Left ventricle myocardium superior (tissue), 1 donor: ENCODE measurements around the gene RRAS. TPM values are rescaled to one million over a fixed set of nuclear protein-coding genes. Genes with fewer than 3 reads are reported as not detected.
A peak's percentile ranks its signal among the peaks of the same experiment; 100 is the strongest.
"Not testable (repeated sequence)": the region's sequence is repeated elsewhere in the genome, so short reads cannot be mapped to it uniquely, and the experiment has no call there.

Source experiments
- ATAC-seq: fragments of 200-7000 bp; cut with Tn5 transposase; one replicate; pipeline ENCODE4 v1.9.1; 2020; ENCODE audit warnings: mild to moderate bottlenecking, moderate library complexity
- DNase-seq: peaks from one replicate; pipeline ENCODE4 v3.0.0-alpha.2; 2020
- intact Hi-C: fragments of 100-400 bp; cut with micrococcal nuclease; formaldehyde crosslinking; loops from one replicate; pipeline ENCODE4 v1.11.0; 2022
- total RNA-seq: library from RNA; stranded (reverse); fragmentation: NEBNext Ultra II Directional; extraction: Animal tissue kit (Norgen Biotek cat#: 25700); gene quantifications from one replicate; pipeline ENCODE4 v1.2.1, GENCODE V29; 2021
- donor health status: DM: no; HTN: yes; CAD: no; lungs with severe emphysema.

RRAS gene
- total RNA-seq, 1 donor from 2014 or later: 100 TPM

DNA sequence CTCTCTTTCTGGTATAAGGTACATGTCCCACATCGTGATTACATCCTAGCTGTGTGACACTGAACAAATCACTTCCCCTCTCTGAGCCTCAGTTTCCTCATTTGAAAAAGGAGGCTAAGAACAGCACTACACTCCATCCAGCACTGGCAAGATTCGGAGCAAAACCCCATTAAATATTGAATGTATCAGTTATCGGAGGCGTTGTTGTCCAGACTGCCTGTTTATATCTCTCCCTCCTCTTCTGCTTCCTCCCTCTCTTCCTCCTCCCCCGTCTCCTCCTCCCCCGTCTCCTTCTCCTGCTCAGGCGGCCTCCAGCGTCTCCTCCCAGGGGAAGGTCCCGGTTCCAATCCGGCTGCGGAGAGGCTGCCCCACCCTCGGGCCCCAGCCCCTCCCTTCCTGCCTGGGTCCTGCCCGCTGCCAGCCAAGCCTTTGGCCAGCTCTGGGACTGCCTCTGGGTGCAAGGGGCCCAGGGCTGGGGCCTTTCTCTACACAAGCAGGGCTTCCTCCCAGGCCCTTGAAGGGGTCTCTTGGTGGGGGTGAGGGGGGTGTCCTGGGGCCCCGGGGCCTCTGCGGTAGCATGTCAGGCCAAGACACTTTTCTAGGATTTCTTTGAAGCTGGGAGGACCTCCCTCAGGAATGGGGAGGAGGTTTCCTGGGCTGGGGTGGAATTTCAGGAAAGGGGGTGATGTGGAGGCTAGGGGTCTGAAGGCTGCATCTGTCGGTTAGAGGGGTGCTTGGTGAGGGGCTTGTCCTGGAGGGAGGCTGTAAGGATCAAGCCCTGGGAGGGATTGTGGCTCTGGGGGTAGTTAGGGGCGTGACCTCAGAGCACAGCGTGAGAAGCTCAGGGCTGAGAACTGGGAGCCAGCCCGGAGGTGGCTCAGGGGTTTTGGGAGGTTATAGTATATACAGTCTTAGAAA, 1.9 kb downstream of the RRAS start:
- ATAC-seq (peak; percentile 12), DNase-seq (peak; percentile 93)
- intact Hi-C loops: no loop called here

- intact Hi-C loops: no loop called here
- DNase-seq (no peak), ATAC-seq (no peak)
Observed at GRCh38 chr19:49636233-49636932, 3.6 kb downstream of the RRAS start.

- DNase-seq (no peak), ATAC-seq (no peak)
- intact Hi-C loops: no loop called here
Observed at GRCh38 chr19:49635530-49636232, 4.3 kb downstream of the RRAS start.

DNA sequence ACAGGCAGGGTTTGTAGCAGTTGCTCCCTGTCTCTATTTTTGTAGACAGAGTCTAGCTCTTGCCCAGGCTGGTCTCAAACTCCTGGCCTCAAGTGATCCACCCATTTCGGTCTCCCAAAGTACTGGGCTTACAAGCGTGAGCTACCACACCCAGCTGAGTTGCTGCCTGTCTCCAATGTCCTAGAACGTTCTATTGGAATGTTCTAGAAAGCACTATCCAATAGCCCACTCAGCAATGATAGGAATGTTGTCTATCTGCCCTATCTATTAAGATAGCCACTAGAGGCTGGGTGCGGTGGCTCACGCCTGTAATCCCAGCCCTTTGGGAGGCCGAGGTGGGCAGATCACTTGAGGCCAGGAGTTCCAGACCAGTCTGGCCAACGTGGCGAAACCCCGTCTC, 6.7 kb downstream of the RRAS start:
- ATAC-seq, DNase-seq, intact Hi-C loops: not testable (repeated sequence)

DNA sequence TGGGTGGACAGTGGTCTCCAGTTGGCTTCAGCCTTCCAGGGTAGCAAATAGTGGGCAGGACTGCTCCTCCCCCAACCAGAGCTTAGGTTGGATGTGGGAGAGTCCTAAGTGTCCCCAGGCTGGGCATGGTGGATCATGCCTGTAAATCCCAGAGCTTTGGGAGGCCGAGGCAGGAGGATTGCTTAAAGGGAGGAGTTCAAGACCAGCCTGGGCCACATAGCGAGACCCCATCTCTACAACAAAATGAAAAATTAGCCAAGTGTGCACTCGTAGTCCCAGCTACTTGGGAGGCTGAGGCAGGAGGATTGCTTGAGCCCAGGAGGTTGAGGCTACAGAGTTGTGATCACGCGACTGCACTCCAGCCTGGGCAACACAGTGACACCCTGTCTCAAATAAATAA, 7.4 kb downstream of the RRAS start:
- ATAC-seq: no peak
- intact Hi-C loops: no loop called here
- no peak for DNase-seq

- intact Hi-C loops: no loop called here
- no peak for DNase-seq
- no peak for ATAC-seq
Observed at GRCh38 chr19:49631610-49632192, 8.2 kb downstream of the RRAS start.

DNA sequence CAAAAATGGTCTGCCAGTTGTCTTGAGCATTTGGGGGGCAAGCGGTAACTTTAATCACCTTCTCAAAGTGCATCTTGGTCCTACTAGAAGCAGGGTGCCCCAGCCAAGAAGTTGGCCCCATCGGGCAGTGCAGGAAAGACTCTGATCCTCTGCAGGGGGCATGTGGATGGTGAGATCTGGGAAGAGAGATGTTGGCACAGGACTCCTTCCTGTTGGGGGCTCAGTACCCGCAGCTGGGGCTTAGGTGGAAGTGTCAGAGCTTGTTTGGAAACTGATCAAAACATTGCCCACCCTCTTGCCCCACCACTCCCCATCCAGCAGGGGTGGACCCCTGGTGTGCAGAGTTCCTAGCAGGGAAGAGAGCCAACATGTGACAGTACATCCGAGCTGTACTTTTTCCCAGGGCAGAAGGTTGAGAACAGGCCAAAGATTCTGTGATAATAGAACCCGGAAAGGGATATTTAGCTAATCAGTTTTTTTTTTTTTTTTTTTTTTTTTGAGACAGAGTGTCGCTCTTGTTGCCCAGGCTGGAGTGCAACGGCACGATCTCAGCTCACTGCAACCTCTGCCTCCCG, 8.8 kb downstream of the RRAS start:
- intact Hi-C loops: no loop called here
- DNase-seq (no peak), ATAC-seq (peak; percentile 21)

DNA sequence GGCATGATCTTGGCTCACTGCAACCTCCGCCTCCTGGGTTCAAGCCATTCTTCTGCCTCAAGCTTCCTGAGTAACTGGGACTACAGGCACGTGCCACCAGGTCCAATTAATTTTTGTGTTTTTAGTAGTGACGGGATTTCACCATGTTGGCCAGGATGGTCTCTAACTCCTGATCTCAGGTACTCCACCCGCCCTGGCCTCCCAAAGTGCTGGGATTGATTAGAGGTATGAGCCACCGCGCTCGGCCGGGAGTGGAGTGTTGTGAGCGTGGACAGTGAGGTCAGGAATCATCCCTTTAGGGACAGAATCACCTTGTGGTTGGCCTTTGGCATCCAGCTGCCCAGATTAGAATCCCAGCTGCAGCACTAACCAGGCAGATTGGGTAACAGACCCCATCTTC, 10.3 kb downstream of the RRAS start:
- intact Hi-C loops: no loop called here
- ATAC-seq: no peak

GRCh38 chr19:49626226-49626625, 13.7 kb downstream of the RRAS start:
- no peak for ATAC-seq
- DNase-seq: no peak
- intact Hi-C loops: no loop called here

More for the DNA sequence above, 10.3 kb downstream of the RRAS start:
- no peak for DNase-seq

DNA sequence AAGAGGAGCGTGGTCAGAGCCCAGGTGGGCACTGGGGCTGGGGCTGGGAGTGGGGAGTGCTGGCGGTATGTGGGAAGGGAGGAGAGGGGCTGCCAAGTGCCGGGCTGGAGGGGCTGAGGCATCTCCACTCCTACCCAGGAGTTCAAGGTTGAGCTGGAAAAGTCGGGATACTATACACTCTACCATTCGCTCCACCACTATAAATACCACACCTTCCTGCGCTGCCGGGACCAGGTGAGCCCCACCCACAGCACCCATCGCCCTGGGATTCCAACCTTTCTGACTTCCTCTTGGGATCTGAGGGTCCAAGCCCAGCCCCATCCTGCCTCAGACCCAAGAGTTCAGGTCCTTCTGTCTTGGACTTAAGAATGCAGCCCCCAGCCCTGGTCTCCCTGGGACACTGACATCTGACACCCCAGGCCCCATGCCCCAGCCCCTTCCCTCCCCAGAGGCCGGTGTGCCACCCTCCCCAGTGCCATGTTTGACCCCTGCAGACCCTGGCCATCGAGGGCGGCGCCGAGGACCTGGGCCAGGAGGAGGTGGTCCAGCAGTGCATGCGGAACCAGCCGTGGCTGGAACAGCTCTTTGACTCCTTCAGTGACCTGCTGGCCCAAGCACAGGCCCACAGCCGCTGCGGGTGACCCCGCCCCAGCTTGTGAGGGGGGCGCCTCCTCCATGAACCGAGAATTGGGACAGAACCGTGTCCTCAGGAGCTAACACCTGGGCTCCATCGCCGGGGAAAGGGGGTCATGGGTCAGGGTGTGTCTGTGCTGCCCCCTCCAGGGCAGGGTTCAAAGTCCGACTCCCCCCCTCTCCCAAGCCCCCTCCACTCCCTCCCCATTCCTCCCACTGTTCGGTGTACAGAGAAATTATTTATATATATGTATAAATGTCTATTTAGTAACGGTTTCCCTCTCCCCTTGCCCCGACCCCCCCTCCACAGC, 14.7 kb downstream of the RRAS start:
- DNase-seq (no peak), ATAC-seq (no peak)
- intact Hi-C loops: no loop called here

DNA sequence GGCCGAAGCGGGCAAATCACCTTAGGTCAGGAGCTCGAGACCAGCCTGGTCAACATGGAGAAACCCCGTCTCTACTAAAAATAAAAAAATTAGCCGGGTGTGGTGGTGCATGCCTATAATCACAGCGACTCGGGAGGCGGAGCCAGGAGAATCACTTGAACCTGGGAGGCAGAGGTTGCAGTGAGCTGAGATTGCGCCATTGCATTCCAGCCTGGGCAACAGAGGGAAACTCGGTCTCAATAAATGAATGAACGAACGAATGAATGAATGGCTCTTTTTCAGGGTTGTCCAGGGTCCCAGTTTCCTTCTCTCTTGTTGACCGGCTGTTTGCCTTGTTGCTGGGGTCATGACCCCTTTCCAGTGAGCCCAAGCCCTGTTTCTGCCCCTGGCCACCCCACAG, 22.1 kb downstream of the RRAS start:
- DNase-seq, intact Hi-C loops, ATAC-seq: not testable (repeated sequence)

DNA sequence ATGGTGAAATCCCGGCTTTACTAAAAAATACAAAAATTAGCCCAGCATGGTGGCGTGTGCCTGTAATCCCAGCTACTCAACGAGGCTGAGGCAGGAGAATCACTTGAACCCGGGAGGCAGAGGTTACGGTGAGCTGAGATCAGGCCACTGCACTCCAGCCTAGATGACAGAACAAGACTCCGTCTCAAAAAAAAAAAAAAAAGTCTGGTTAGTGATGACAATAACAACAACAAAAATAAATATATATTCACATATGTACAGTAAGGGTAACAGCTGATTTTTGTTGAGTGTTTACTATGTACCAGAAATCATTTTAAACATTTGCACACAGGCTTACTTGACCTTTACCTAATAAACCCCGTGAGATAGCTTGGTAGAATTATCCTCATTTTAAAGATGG, 23.0 kb downstream of the RRAS start:
- intact Hi-C loops: no loop called here
- DNase-seq (no peak), ATAC-seq (no peak)

DNA sequence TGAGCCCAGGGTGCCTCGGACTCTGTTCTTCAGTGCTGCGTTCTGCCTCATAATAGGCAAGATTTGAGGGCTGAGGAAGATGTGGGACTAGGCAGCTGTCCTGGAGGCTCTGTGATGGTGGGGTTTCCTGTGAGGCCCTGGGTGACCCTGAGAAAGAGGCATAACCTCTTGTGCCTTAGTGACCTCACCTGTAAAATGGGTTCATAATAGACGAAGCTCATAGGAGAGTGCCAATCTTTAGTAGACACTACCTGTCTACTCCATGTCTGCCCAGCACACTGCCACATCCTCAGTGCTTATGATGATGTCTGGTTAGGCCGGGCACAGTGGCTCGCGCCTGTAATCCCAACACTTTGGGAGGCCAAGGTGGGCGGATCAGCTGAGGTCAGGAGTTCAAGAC, 23.4 kb downstream of the RRAS start:
- no peak for DNase-seq
- no peak for ATAC-seq
- intact Hi-C loops: no loop called here

GRCh38 chr19:49615861-49616260, 24.1 kb downstream of the RRAS start:
- no peak for ATAC-seq
- intact Hi-C loops: no loop called here
- DNase-seq: no peak

DNA sequence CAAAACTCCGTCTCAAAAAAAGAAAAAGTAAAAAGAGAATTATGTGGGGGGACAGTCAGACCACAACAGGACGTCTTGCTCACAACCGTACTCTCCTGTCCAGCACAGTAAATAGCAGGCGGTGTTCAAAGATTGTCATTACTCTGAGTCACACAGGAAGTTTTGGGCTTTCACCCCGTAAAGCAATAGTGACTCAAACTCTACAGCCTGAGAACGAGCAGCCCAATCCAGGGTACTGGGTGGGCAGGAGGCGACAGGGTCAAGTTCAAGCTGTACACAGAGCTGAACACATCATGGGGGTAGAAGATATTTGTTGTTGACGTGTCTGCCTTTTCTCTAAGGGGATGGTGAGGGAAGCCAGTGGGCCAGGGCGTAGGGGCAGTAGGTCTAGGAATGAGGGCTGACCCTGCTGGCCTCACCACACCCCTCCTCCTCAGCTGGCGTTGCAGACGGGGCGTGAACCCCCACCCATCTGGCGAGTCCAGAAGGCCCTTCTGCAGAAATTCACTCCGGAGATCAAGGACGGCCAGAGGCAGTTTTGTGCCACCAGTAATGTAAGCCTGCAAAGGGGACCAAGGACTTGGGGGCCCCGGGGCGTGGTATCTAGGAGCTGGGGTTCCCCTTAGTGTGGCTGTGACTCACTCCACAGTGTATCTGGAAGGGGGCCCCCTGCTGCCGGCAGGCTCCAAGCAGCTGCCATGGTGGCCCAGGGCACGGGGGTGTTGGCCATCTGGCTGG, 25.7 kb downstream of the RRAS start:
- intact Hi-C loops: no loop called here
- ATAC-seq: no peak

DNA sequence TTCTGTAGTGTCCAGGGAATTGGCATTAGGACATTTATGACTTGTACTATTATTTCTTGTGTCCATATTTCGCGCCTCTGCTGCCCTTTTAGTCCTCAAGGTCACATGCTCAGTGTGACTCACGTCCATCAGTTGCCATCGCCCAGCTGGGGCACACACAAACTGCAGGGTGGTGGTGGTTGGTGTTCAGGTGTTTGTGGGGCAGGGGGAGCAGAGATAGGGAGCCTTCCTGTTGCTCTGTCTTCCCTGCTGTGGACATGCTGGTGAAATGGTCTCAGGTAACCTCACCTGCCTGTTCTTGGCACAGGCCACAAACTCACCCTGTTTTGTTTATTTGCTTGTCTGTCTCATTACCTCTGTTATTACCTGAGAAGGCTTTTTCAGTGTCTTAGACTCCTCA, 26.6 kb downstream of the RRAS start:
- ATAC-seq: no peak
- intact Hi-C loops: no loop called here
- DNase-seq: no peak

More for the DNA sequence above, 25.7 kb downstream of the RRAS start:
- no peak for DNase-seq

GRCh38 chr19:49609499-49610092, 30.3 kb downstream of the RRAS start:
- intact Hi-C loops: no loop called here
- ATAC-seq: no peak
- DNase-seq: no peak
